22Rv1 (cell line): ENCODE measurements around the gene BRCA2.

ENCODE experiments used
- H3K27ac ChIP-seq: fragments of 450-650 bp; 2 replicates; pipeline ENCODE4 v1.5.1; 2017
- ZFX ChIP-seq: fragments of 450-650 bp; IDR thresholded peaks from 2 replicates; pipeline ENCODE4 v1.6.1; 2017; ENCODE audit warnings: antibody characterized with exemption, borderline replicate concordance
- TF ChIP-seq, protein P1 (sequence below): fragments of 450-650 bp; IDR thresholded peaks from 2 replicates; pipeline ENCODE4 v1.5.1; 2017; ENCODE audit warnings: mild to moderate bottlenecking

BRCA2 gene

DNA sequence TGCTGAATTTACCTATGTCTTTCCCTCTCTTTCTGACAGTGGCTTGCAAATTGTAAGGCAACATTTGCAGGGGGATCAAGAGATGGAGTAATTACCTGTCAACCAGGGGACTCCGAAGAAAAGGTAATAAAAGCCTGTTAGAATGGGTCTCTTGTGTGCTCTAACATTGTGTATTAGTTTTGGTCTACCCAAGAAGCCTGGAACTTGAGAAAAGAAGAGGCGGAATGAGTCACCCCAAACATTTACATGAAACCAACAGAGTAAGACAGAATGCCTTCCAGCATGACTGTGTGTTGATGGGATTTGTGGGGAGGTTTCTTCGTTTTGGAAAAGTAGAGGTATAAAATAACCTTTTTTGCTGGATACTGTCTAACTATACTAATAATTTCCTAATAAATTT, 36.9 kb upstream of the BRCA2 start:
- no peak for TF ChIP-seq ZFX
- TF ChIP-seq, protein P1, sequence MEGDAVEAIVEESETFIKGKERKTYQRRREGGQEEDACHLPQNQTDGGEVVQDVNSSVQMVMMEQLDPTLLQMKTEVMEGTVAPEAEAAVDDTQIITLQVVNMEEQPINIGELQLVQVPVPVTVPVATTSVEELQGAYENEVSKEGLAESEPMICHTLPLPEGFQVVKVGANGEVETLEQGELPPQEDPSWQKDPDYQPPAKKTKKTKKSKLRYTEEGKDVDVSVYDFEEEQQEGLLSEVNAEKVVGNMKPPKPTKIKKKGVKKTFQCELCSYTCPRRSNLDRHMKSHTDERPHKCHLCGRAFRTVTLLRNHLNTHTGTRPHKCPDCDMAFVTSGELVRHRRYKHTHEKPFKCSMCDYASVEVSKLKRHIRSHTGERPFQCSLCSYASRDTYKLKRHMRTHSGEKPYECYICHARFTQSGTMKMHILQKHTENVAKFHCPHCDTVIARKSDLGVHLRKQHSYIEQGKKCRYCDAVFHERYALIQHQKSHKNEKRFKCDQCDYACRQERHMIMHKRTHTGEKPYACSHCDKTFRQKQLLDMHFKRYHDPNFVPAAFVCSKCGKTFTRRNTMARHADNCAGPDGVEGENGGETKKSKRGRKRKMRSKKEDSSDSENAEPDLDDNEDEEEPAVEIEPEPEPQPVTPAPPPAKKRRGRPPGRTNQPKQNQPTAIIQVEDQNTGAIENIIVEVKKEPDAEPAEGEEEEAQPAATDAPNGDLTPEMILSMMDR, result no peak
- no peak overlapping the region for H3K27ac ChIP-seq

DNA sequence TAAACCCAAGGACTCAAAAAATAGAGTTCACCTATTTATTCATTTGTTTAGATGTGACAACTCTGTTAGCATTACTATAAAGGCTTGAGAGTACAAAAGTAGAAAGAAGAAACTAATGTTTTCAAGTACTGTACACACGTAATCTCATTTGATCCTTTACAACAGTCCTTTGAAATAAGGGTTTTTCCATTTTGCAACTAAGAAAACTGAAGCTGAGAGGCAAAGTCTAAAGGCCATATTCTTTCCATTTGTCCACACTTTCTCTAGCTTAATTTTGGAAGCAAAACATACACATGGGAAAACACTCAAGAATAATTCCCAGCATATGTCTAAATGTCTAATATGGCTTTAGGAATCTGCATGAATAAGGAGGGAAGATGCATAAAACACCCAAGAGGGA, 34.2 kb upstream of the BRCA2 start:
- TF ChIP-seq, protein P1, result no peak
- no peak for TF ChIP-seq ZFX
- no peak overlapping the region for H3K27ac ChIP-seq

DNA sequence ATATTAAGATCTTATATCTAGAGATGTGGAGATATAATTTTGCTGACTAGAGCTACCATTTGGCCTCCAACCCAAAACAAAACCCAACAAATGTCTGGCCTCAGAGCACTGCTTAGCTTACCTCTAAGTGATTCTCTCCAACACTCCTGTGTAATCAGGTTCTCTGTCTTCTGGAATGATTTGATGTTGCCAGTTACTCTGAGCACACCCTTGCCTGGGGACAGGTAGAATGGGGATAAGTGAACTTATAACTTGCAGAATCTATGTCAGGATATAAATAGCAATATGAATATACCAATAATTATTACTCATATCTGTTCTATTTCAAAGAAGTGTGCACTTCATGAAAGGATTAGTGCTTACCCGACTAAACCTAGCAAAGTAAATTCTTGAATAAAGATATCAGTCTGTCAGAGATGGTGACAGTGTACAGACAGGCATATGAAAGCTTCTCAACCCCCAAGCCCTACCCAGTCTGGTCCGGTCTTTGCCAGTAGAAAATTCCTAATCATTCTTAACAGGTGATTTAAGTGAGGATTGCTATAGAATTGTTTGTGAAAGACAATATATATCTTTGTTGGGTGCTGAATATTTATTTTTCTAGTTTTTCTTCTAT, 33.1 kb upstream of the BRCA2 start:
- no peak overlapping the region for H3K27ac ChIP-seq
- TF ChIP-seq, protein P1, result no peak
- TF ChIP-seq ZFX, result no peak

DNA sequence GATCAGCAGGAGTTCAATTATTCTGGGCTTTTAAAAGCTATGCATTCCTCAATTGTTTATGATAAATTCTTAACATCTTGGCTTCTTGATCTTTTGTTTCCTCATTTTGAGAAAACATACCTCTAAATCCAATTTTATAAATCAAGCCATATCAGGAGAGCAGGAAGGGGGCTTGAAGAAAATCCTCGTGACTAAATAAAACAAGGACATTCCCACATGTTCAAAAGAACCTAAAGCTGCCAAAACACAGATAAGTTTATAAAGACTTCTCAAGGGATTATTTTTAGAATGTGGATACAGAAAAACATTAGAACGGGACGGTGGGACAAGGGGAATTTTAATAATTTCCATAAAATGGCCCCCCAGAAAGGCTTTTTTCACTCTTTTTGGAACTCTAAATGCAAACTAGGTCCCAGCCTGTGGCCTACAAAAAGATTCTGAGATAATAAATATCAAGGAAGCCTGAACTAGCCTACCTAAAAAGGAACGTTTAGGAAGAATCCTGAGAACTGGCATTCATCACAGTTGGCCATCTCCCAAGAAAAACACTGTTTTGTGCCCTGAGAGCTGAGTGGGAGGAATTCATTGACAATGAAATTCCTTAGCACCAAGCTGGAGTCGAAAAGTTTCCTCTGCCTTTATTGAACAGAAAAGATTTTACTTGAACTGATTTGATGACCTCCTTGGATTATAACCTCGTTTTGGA, 30.2 kb upstream of the BRCA2 start:
- TF ChIP-seq, protein P1, result no peak
- no peak for TF ChIP-seq ZFX
- H3K27ac ChIP-seq, result no peak overlapping the region

DNA sequence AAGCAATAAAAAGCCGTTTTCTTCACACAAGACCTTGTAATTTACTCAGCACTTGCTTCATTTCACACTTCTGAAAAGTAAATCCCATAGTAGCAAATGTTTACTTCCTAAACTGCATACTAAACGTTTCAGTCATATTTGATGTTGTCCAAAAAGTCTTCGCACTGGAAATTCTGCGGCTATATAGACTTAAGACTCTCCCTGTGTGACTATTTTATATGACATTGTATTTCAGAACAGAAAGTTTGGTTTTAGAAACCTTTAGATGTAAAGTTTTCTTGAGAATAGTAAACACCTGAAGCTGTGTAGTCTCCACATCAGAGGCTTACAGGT, 29.7 kb upstream of the BRCA2 start:
- H3K27ac ChIP-seq, result no peak overlapping the region
- no peak for TF ChIP-seq ZFX
- TF ChIP-seq, protein P1, result no peak

DNA sequence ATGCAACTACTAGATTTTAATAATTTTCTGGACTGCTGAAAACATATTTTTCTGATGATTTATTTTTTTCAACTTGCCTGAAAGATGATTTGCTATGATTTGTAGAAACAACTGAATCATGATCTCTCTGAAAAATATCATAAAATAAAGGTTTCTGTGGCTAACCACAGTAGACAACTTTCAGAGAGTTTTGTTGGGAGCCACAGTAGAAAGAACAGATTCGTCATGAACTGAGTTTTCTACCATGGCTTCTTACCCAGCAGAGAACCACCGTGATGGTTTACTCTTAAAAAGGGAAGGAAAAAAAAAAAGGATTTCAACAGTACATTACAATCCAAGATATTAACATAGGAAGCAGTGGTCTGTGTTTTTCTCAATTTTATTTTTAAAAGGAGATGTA, 18.1 kb upstream of the BRCA2 start:
- no peak for TF ChIP-seq ZFX
- TF ChIP-seq, protein P1, result no peak
- no peak overlapping the region for H3K27ac ChIP-seq

DNA sequence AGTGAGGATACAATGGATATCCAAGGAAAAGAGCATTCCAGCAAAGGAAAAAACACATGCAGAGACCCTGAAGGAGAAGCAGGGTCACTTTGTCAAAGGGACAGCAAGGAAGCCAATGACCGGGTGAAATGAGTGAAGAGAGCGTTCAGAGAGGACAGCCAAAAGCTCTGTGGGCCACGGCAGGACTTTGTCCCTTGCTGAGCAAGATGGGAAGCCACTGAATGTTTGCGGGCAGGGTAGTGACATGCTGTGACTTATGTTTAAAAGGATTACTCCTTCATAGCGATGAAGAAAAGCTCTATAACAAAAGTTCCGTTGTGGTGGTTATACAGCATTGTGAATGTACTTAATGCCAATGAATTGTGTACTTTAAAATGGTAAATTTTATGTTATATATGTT, 16.6 kb upstream of the BRCA2 start:
- no peak for TF ChIP-seq ZFX
- TF ChIP-seq, protein P1, result no peak

More for the DNA sequence above, 16.6 kb upstream of the BRCA2 start:
- H3K27ac ChIP-seq, result no peak overlapping the region
